ENCODE measurements around the gene EDARADD. TPM values are rescaled to one million over a fixed set of nuclear protein-coding genes. Genes with fewer than 3 reads are reported as not detected.
A peak's percentile ranks its signal among the peaks of the same experiment; 100 is the strongest.

EDARADD gene
- total and polyA plus RNA-seq, 2 of the 13 experiments (the other 11 are each of a cell fraction or from before 2014, with no cell fraction given): 0.03 TPM; not detected in 1

- TF ChIP-seq ETS1 (CRISPR knock-in tag; IDR thresholded peaks at IDR 0.05) (0 out of 2 replicates have a peak, but pooled peaks have one; percentile 30), ZNF850 (CRISPR knock-in tag; conservative IDR thresholded peaks at IDR 0.05) (0 out of 2 replicates have a peak, but pooled peaks have one; percentile 73), SNAPC4 (CRISPR knock-in tag; IDR thresholded peaks at IDR 0.05) (peak; percentile 84), GABPB1 (CRISPR knock-in tag; IDR thresholded peaks at IDR 0.05) (peak; percentile 79), ZNF280B (CRISPR knock-in tag; IDR thresholded peaks at IDR 0.05; ENCODE audit: borderline replicate concordance) (peak; percentile 49; the same call in 1 of the 2 replicates), U2AF1 (optimal IDR thresholded peaks at IDR 0.05; ENCODE audit: low read depth, low read length) (peak; percentile 35), MYPOP (CRISPR knock-in tag; IDR thresholded peaks at IDR 0.05) (0 out of 2 replicates have a peak, but pooled peaks have one; percentile 35), SMYD3 (CRISPR knock-in tag; IDR thresholded peaks at IDR 0.05) (peak; percentile 12; the same call in 1 of the 2 replicates), SNAI1 (CRISPR knock-in tag; IDR thresholded peaks at IDR 0.05; ENCODE audit: borderline replicate concordance) (peak; percentile 54; the same call in 1 of the 2 replicates), ZNF30 (CRISPR knock-in tag; IDR thresholded peaks at IDR 0.05) (0 out of 2 replicates have a peak, but pooled peaks have one; percentile 44), THAP11 (CRISPR knock-in tag; IDR thresholded peaks at IDR 0.05) (0 out of 2 replicates have a peak, but pooled peaks have one; percentile 14), RELA (CRISPR knock-in tag; IDR thresholded peaks at IDR 0.05) (0 out of 2 replicates have a peak, but pooled peaks have one; percentile 18), HNRNPLL (IDR thresholded peaks at IDR 0.05; ENCODE audit: low read depth, low read length, poor library complexity, severe bottlenecking) (peak; percentile 25), HIVEP1 (CRISPR knock-in tag; IDR thresholded peaks at IDR 0.05) (peak; percentile 75), ZNF567 (CRISPR knock-in tag; IDR thresholded peaks at IDR 0.05; ENCODE audit: borderline replicate concordance) (no peak), ZNF441 (CRISPR knock-in tag; IDR thresholded peaks at IDR 0.05; ENCODE audit: borderline replicate concordance) (peak; percentile 15; the same call in 1 of the 2 replicates), ZNF17 (CRISPR knock-in tag; IDR thresholded peaks at IDR 0.05) (0 out of 2 replicates have a peak, but pooled peaks have one; percentile 68), SRSF1 (optimal IDR thresholded peaks at IDR 0.05; ENCODE audit: low read depth, low read length) (peak; percentile 21), TP53 (CRISPR knock-in tag; conservative IDR thresholded peaks at IDR 0.05) (0 out of 2 replicates have a peak, but pooled peaks have one; percentile 45), NFKB2 (CRISPR knock-in tag; IDR thresholded peaks at IDR 0.05; ENCODE audit: borderline replicate concordance) (peak; percentile 73; the same call in 1 of the 2 replicates)
Observed at GRCh38 chr1:236523704-236524141, 129.6 kb downstream of the EDARADD start, which contains the start of gene LGALS8 (continued).

Measured in HepG2 (cell line).